Measurements from ENCODE around the gene TMEM91.

- TF ChIP-seq CTCF (IDR thresholded peaks at IDR 0.05; ENCODE audit: low read length) (no peak), EZH2 (IDR thresholded peaks at IDR 0.05; ENCODE audit: borderline replicate concordance, low read length) (no peak)
These were observed 25.1 kb downstream of the TMEM91 start for GRCh38 chr19:41401483-41401882.

Measured in OCI-LY1 (cell line).